IMR-90 (cell line): Measurements from ENCODE around the gene KLK13. TPM values are rescaled to one million over a fixed set of nuclear protein-coding genes. Genes with fewer than 3 reads are reported as not detected.

Source experiments
- ATAC-seq: fragments of 200-7000 bp; cut with Tn5 transposase; 2 replicates; pipeline ENCODE4 v1.9.1; 2020; ENCODE audit warnings: low read depth, mild to moderate bottlenecking, moderate library complexity
- BruUV-seq: library from RNA; stranded (reverse); fragments of 400-500 nt; replicated peaks from 2 replicates; lab custom pipeline; 2021; lab: Mats Ljungman, UMichigan
- CTCF ChIA-PET: fragments of 300-600 bp; formaldehyde crosslinking; extraction: SDS; loops from one replicate; lab custom pipeline; 2021; ENCODE audit warnings: antibody characterized with exemption; lab: Yijun Ruan, JAX
- POLR2A ChIA-PET: fragments of 300-600 bp; sonication (Branson Sonifier 250); formaldehyde crosslinking; loops from one replicate; lab custom pipeline; 2022; ENCODE audit warnings: antibody characterized with exemption; ENCODE audit not compliant: unreplicated experiment; lab: Charles Lee
- DNase-seq: peaks from one replicate; pipeline ENCODE4 v3.0.0; 2013
- H2AFZ ChIP-seq: replicated peaks from 2 replicates; pipeline ENCODE3; 2013; ENCODE audit warnings: low read length, mild to moderate bottlenecking; ENCODE audit not compliant: poor library complexity
- H2AK5ac ChIP-seq: 2 replicates; pipeline ENCODE4 v1.6.1; 2013; ENCODE audit warnings: low read depth, low read length, inconsistent platforms
- H2AK9ac ChIP-seq: replicated peaks from 2 replicates; pipeline ENCODE3; 2013; ENCODE audit warnings: mild to moderate bottlenecking, low read depth, low read length, moderate library complexity; ENCODE audit not compliant: poor library complexity
- H2BK120ac ChIP-seq: 2 replicates; pipeline ENCODE4 v1.6.1; 2013; ENCODE audit warnings: low read depth, low read length, inconsistent platforms
- H2BK15ac ChIP-seq: 3 replicates; pipeline ENCODE4 v1.6.1; 2013; ENCODE audit warnings: low read depth, low read length, inconsistent platforms
- H2BK20ac ChIP-seq: 2 replicates; pipeline ENCODE4 v1.6.1; 2013; ENCODE audit warnings: low read depth, mild to moderate bottlenecking, inconsistent platforms, low read length, moderate library complexity
- H2BK5ac ChIP-seq: 2 replicates; pipeline ENCODE4 v1.6.1; 2013; ENCODE audit warnings: mild to moderate bottlenecking, low read depth, low read length, inconsistent platforms; ENCODE audit not compliant: poor library complexity, severe bottlenecking
- H3K14ac ChIP-seq: replicated peaks from 2 replicates; pipeline ENCODE4 v1.6.1; 2013; ENCODE audit warnings: low read depth, low read length, inconsistent platforms
- H3K18ac ChIP-seq: 2 replicates; pipeline ENCODE4 v1.6.1; 2013; ENCODE audit warnings: low read depth, low read length, control low read depth
- H3K23ac ChIP-seq: 2 replicates; pipeline ENCODE4 v1.6.1; 2013; ENCODE audit warnings: low read depth, low read length, inconsistent platforms
- H3K27ac ChIP-seq: 2 replicates; pipeline ENCODE4 v1.5.1; 2013; ENCODE audit warnings: mild to moderate bottlenecking, control low read depth, low read length; ENCODE audit not compliant: insufficient read depth
- H3K27me3 ChIP-seq: 2 replicates; pipeline ENCODE4 v1.6.1; 2013; ENCODE audit warnings: low read length; ENCODE audit not compliant: control insufficient read depth, insufficient read depth
- H3K36me3 ChIP-seq: 2 replicates; pipeline ENCODE4 v1.6.1; 2013; ENCODE audit warnings: low read length, mixed read lengths; ENCODE audit not compliant: control insufficient read depth, insufficient read depth
- H3K4ac ChIP-seq: 2 replicates; pipeline ENCODE4 v1.6.1; 2013; ENCODE audit warnings: low read depth, low read length, inconsistent platforms
- H3K4me1 ChIP-seq: 2 replicates; pipeline ENCODE4 v1.6.1; 2013; ENCODE audit warnings: low read length, mixed read lengths; ENCODE audit not compliant: control insufficient read depth, insufficient read depth
- H3K4me2 ChIP-seq: 2 replicates; pipeline ENCODE4 v1.6.1; 2013; ENCODE audit warnings: low read depth, mild to moderate bottlenecking, control low read depth, low read length, moderate library complexity
- H3K4me3 ChIP-seq: 2 replicates; pipeline ENCODE4 v1.5.1; 2013; ENCODE audit warnings: low read depth, mild to moderate bottlenecking, control low read depth, low read length, moderate library complexity; ENCODE audit not compliant: insufficient read depth
- H3K56ac ChIP-seq: 2 replicates; pipeline ENCODE4 v1.6.1; 2013; ENCODE audit warnings: low read length, inconsistent platforms; ENCODE audit not compliant: insufficient read depth; ENCODE audit errors: extremely low read depth
- H3K79me1 ChIP-seq, 2 experiments: 2 replicates each; pipeline ENCODE4 v1.6.1; 2013; ENCODE audit warnings: low read length in 2 of 2, inconsistent platforms in 1 of 2, low read depth in 1 of 2
- H3K9ac ChIP-seq: 2 replicates; pipeline ENCODE4 v1.6.1; 2013; ENCODE audit warnings: low read depth, low read length, control low read depth
- H3K9me1 ChIP-seq: 2 replicates; pipeline ENCODE4 v1.6.1; 2013; ENCODE audit warnings: low read length, inconsistent platforms; ENCODE audit not compliant: insufficient read depth
- H3K9me3 ChIP-seq: 2 replicates; pipeline ENCODE4 v1.6.1; 2013; ENCODE audit warnings: low read length; ENCODE audit not compliant: control insufficient read depth, insufficient read depth
- H4K20me1 ChIP-seq: 2 replicates; pipeline ENCODE4 v1.6.1; 2013; ENCODE audit warnings: low read length, inconsistent platforms; ENCODE audit not compliant: insufficient read depth
- H4K5ac ChIP-seq: 2 replicates; pipeline ENCODE4 v1.6.1; 2013; ENCODE audit warnings: mild to moderate bottlenecking, low read depth, low read length, control low read depth
- H4K8ac ChIP-seq, 2 experiments: 2 replicates each; pipeline ENCODE4 v1.6.1; 2013; ENCODE audit warnings: low read depth in 2 of 2, low read length in 2 of 2, control low read depth in 1 of 2, inconsistent platforms in 1 of 2
- H4K91ac ChIP-seq: 2 replicates; pipeline ENCODE4 v1.6.1; 2013; ENCODE audit warnings: low read depth, low read length, inconsistent platforms; ENCODE audit not compliant: insufficient read depth
- CEBPB ChIP-seq: IDR thresholded peaks from 2 replicates; pipeline ENCODE4 v1.6.1; 2012; ENCODE audit warnings: low read depth, low read length, improper control_type of control experiment
- CTCF ChIP-seq: conservative IDR thresholded peaks from 2 replicates; pipeline ENCODE4 v1.5.1; 2012; ENCODE audit warnings: mild to moderate bottlenecking, low read depth, low read length, improper control_type of control experiment
- MAFK ChIP-seq: IDR thresholded peaks from 2 replicates; pipeline ENCODE4 v1.6.1; 2012; ENCODE audit warnings: low read depth, low read length, improper control_type of control experiment
- MAZ ChIP-seq: IDR thresholded peaks from 2 replicates; pipeline ENCODE4 v1.6.1; 2012; ENCODE audit warnings: low read depth, mild to moderate bottlenecking, low read length, improper control_type of control experiment, moderate library complexity, borderline replicate concordance
- MXI1 ChIP-seq: IDR thresholded peaks from 2 replicates; pipeline ENCODE4 v1.6.1; 2012; ENCODE audit warnings: low read depth, mild to moderate bottlenecking, low read length, moderate library complexity, borderline replicate concordance
- POLR2A ChIP-seq: IDR thresholded peaks from 2 replicates; pipeline ENCODE4 v1.6.1; 2012; ENCODE audit warnings: mild to moderate bottlenecking, low read depth, low read length
- WGBS, 2 experiments: methylation state at CpG; one replicate each; pipeline versions ENCODE4 v1.1.5 to v1.1.7; 2013; ENCODE audit warnings: missing lambda C conversion rate in 2 of 2; ENCODE audit not compliant: insufficient read length in 1 of 2; ENCODE audit errors: extremely low coverage in 2 of 2; 5-methylcytosine and 5-hydroxymethylcytosine counted together
- dilution Hi-C: fragments of 300-500 bp; cut with HindIII; formaldehyde crosslinking; loops from one replicate; pipeline ENCODE4 v1.14.3; 2018; ENCODE audit warnings: low sequenced_read_pairs; ENCODE audit not compliant: unreplicated experiment
- in situ Hi-C: fragments of 300-500 bp; cut with MboI; formaldehyde crosslinking; loops from 3 replicates; pipeline ENCODE4 v1.14.3; 2019; ENCODE audit warnings: low sequenced_read_pairs, inconsistent platforms, mixed read lengths
- intact Hi-C: fragments of 100-400 bp; cut with micrococcal nuclease; formaldehyde crosslinking; loops from 2 replicates; pipeline ENCODE4 v1.10.0; 2022
- polyA plus RNA-seq, 3 experiments: library from polyadenylated mRNA; depleted of rRNA; stranded (reverse); fragments of >200 nt; gene quantifications; 2 replicates each; pipeline ENCODE4 v1.2.3, GENCODE V29; 2012; ENCODE audit warnings: low replicate concordance in 1 of 3
- total RNA-seq: library from RNA; depleted of rRNA; stranded (reverse); fragments of >200 nt; gene quantifications from 2 replicates; pipeline ENCODE4 v1.2.3, GENCODE V29; 2012
- TF ChIP-seq, protein P1 (sequence below): fragments of 150-350 bp; IDR thresholded peaks from 2 replicates; pipeline ENCODE4 v1.6.1; 2017; ENCODE audit warnings: mild to moderate bottlenecking, antibody characterized with exemption, low read length, low read depth

KLK13 gene
- total and polyA plus RNA-seq, 2 of the 4 experiments (the other 2 are of a cell fraction), result not detected

- no TSS peak for BruUV-seq
- H3K4me1 ChIP-seq, result peaks cover 3% of the 10 kb centered on the region; the same call in 1 of the 2 replicates
Observed at GRCh38 chr19:51089786-51090185, 24.9 kb upstream of the KLK13 start.

More at GRCh38 chr19:51089786-51090185, 24.9 kb upstream of the KLK13 start:
- Histone ChIP-seq H2BK15ac (no peak overlapping the region), H3K9me1 (no peaks in the 10 kb centered on the region), H3K9me3 (no peaks in the 10 kb centered on the region), H2BK20ac (no peak overlapping the region), H2BK120ac (no peak overlapping the region), H3K14ac (no peak overlapping the region), H2AFZ (no peak overlapping the region), H3K9ac (no peak overlapping the region), H3K4me3 (no peak overlapping the region), H4K20me1 (0 out of 2 replicates have a peak, but pooled peaks cover 3% of the 10 kb centered on the region), H3K23ac (no peak overlapping the region), H4K91ac (no peak overlapping the region), H2AK9ac (no peak overlapping the region), H4K8ac (no peak overlapping the region), H2BK5ac (no peak overlapping the region), H3K36me3 (no peaks in the 10 kb centered on the region), H3K18ac (no peak overlapping the region), H3K56ac (no peak overlapping the region), H3K27me3 (no peaks in the 10 kb centered on the region), H3K4me2 (no peak overlapping the region), H2AK5ac (no peak overlapping the region), H3K79me1 (no peaks in the 10 kb centered on the region), H3K4ac (no peak overlapping the region), H4K5ac (no peak overlapping the region), H3K27ac (no peak overlapping the region)
- intact Hi-C loops, result no loop called here
- in situ Hi-C loops, result no loop called here
- WGBS, 2 experiments, result 100% methylated on average over 3 of the region's 17 CpGs; no CpG with 5 or more reads in 1 of the 2 experiments
- no peak for DNase-seq
- dilution Hi-C loops, result no loop called here
- no peak for ATAC-seq
- TF ChIP-seq CEBPB (no peak), MAZ (no peak), MAFK (no peak), MXI1 (no peak), POLR2A (no peak), CTCF (no peak)
- TF ChIP-seq, protein P1, sequence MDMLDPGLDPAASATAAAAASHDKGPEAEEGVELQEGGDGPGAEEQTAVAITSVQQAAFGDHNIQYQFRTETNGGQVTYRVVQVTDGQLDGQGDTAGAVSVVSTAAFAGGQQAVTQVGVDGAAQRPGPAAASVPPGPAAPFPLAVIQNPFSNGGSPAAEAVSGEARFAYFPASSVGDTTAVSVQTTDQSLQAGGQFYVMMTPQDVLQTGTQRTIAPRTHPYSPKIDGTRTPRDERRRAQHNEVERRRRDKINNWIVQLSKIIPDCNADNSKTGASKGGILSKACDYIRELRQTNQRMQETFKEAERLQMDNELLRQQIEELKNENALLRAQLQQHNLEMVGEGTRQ, result no peak
- ChIA-PET CTCF (no interaction called here), POLR2A (no interaction called here)
